MV-4-11 (cell line): Measurements from ENCODE around the gene RFXANK.

Source experiments
- DNase-seq: peaks from one replicate; lab custom pipeline; 2025; lab: John Stamatoyannopoulos, UW

Gene RFXANK

DNA sequence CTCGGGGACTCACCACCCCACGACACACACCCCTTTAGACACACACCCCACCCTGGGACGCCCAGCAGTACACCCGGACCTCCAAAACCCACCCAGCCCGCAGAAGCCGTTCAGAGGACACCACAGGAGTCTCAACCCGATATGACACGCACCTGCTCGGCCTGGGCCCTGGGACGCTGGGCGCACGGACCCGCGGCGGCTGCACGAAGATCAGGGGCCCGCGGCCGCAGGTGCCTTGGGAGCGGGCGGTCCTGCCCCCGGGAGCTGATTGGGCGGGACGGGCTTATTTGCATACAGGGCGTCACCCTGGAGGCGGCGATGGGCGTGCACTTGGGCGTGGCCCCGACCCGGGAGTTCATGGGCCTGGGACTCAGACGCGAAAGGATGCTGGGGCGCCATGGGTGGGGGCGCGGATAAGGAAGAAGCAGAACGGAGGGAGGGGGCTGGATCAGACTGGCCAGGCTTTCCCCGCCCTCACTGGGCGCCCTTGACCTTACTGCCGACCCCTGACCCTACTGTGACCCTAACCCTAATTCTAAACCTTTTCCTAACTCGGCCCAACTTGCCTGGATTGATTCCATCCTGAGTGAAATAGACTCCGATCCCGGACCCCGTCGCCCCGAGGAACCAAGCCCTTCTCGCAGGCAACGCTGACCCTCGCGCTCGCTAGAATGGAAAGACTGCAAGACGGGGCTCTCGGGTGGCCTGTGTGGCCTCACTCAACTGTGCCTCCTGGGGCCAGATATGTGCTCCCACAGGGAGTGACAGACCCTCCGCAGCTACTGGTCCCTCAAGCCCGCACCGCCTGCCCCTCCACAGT is 21.8 kb upstream of the RFXANK start, which contains the start of gene MEF2B:
MEF2B (minus strand) TSS at position 211 of the 820 bp plus-strand sequence. CDS start 19,528 bp downstream, outside the sequence.
- peak; percentile 72 for DNase-seq

DNA sequence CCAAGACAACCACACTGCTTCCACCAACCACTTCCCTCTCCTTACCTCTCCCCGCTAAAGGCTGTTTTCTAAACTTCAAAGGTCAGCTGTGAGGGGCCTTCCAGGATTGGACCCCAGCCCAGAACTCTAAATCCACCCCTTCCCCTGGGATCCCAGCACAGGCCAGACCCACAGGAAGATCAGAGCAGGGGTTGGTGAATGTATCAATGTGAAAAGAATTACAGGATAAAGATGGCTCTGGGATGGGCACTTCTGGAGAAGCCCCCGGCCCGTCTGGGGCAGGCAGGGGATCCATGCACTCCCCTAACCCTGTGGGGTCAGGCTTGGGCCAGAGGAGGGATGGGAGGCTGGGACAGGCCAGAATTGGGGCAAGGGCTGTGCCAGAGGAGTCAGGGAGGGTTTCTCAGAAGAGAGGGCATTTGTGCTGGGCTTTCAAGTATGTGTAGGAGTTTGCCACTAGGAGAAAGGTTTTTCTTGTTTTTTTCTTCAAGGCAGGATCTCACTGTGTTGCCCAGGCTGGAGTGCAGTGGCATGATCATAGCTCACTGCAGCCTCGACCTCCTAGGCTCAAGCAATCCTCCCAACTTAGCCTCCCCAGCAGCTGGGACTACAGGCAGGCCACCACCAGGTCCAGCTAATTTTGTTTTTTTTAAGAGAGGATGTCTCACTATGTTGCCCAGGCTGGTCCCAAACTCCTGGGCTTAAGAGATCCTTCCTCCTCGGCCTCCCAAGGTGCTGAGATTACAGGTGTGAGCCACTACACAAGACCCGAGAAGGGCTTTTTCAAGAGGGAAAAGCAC is 21.0 kb upstream of the RFXANK start:
- no peak for DNase-seq

DNA sequence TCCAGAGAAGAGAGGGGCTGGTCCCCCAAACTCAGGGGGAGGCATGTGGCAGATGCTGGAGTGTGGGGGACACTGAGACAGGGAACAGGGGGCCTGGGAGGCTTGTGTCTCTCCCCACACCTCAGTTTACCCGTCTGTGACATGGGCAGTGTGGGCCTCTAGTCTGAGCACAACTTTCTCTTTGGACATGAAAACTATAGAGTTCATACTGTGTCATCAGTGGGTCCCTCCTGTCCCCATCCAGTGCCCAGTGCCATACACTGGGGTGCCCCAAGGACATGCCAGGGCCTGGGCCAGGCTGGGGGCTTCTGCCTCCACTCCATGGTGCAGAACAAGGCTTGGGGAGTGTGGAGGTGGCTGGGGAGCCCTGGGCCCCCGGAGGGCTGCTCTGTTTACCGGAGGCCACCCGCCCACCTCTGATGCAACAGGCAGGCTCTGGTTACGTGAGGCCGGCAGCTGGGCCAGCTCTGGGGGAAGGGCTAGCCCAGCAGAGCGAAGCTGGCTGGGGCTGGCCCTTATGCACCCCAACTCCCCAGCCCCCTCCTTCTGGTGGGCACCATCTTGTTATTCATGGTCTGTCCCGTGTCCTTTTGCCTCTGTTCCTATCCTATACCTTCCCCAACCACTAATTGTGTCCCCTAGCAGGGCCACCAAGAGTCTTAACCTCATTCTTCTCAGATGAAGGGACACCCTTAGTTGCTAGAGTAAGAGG is 20.1 kb upstream of the RFXANK start:
- DNase-seq, result peak; percentile 74

DNA sequence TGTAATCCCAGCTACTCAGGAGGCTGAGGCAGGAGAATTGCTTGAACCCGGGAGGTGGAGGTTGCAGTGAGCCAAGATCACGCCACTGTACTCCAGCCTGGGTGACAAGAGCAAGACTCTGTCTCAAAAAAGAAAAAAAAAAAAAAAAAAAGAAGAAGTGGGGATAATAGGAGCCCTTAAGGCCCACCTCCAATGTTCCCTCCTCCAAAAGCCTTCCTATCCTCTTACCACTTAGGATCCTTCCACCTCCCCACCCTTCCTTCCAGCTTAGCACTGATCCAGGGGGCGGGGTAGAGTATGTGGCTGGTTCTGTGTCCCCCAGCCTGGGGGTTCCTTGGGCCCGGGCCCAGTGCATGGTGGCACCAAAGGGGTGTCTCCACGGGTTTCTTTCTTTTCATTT is 18.8 kb upstream of the RFXANK start:
- DNase-seq, result peak; percentile 70

DNA sequence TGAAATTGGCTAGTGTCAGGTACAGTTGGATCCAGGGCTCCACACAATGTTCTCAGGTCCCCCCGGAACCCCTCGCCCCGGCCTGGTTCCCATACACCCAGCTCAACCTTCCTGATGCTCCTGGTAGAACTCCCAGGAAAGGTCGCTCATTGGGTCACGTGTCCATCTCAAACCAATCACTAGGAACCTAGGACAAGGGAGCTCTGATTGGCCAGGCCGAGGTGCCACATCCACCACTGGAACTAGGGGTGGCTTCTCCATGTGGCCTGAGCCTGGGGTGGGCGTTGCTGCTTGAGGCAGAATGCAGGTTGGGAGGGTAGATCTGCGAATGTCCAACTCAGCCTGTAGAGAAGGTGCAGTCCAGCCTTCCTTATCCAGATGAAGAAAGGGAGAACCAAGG is 15.1 kb upstream of the RFXANK start:
- no peak for DNase-seq

DNA sequence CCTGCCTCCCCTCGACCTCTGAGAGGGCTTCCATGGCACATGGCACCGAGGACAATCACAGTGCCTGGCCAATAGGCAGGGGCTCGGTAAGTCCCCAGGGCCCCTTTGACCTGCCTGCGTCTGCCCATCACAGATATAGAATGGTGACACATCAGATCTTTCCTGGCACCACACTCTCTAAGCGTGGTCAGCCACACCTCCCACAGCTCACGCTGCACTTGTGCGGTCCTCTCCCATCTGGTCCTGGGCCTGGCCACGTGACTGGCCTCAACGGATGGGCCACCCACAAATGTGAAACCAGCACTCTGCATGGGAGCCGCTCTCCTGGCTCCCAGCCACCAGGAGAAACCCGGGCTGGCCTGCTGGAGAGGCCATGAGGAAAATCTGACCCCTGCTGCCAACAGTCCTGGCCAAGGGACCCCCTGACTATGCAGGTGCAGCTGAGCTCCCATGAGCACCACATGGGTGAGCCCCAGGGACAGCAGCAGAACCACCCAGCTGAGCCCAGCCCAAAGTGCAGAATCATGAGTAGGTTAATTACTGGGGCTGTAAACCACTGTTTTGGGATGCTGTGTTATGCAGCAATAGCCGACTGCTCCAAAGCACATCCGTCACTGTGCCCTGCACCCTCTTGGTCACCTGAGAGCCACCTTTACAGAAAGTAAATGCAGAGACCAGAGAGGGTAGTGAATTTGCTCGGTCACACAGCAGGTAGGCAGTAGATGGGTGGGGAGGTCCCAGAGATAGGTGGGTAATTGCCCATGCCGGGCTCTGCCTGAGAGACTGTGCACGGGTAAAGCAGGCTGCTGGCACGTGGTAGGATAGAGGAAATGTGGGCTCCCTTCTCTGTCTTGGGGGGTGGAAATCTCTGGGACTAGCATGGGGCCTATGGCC is 12.3 kb upstream of the RFXANK start:
- DNase-seq, result peak; percentile 94

DNA sequence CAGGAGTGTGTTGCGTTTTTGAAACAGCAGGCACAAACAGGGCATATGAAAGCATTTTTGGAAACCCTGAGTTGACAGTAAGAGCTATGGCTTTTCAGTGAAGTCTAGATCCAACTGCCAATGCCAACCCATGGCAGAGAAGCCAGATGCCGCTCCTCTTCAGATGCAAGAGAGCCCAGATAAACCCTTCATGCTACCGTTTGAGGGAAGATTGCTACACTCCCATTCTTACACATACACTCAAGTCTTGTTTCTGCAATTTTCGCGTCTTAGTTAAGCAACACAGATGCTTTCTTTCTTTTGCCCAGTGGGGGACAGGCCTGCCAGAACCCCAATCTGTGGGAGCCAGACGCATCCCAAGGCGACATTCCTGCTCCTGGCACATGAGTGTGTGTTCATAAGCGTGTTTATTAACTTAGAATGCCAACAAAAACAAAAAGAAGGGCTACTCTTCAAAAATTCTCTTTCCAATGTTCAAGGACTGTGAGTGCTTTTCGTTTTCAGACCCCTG is 10.5 kb upstream of the RFXANK start:
- peak; percentile 97 for DNase-seq

DNA sequence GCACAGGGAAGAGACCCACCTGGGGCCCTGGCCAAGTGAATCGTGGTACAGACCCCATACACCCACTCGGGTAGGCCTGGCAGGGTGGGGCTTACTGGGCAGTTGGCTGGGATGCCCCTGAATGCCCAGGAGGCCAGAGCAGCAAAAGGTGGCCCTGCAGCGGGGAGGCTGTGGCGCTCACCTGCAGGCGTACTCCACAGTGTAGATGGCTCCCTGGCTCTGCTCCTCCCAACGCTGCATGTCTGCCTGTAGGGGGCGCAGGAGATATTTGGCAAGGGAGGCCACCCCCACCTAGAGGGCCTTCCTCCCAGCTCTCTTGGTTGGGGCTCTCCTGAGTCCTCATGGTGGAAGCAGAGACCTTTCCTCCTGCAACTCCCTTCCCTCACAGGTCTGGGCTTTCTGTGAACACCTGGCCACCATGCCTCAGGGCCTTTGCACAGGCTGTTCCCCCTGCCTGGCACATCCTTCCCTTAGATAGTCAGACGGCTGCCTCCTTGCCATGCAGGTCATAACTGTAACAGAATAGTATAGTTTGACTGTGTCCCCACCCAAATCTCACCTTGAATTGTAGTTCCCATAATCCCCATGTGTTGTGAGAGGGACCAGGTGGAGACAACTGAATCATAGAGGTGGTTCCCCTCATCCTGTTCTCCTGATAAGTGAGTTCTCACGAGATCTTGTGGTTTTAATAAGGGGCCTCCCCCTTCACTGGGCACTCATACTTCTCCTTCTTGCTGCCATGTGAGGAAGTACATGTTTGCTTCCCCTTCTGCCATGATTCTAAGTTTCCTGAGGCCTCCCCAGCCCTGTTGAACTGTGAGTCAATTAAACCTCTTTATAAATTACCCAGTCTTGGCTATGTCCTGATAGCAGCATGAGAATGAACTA is 6.0 kb upstream of the RFXANK start:
- peak; percentile 98 for DNase-seq

DNA sequence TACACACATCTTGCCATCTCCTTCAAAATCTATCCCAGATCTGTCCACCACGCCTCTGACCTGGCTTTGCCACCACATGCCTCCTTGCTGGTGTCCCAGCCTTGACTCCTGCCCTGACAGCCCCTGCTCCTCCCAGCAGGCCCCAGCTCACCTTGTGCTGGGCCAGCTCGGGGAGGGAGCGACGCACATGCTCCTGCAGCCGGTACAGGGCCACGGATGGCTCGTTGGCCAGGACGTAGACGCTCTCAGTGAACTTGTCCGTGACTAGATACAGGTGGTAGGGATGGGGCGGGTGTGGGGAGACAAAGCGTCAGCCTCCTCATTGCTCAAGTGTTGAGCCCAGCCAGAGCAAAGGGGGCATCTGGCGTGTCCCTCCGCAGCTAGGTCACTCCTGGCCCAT is 5.3 kb upstream of the RFXANK start:
- DNase-seq, result no peak

DNA sequence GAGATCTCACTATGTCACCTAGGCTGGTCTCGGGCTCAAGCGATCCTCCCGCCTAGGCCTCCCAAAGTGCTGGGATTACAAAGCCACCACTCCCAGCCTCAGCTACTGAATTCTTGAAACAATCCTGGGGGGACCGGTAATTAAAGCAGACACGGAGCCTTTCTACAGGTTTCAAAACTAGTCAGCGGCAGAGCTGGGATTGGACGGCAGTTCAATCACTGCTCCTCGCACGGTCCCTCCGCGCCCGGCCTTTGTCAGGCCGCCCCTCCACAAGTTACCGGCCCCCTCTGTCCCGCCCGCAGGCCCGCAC is 335 bp upstream of the RFXANK start:
- DNase-seq, result no peak

DNA sequence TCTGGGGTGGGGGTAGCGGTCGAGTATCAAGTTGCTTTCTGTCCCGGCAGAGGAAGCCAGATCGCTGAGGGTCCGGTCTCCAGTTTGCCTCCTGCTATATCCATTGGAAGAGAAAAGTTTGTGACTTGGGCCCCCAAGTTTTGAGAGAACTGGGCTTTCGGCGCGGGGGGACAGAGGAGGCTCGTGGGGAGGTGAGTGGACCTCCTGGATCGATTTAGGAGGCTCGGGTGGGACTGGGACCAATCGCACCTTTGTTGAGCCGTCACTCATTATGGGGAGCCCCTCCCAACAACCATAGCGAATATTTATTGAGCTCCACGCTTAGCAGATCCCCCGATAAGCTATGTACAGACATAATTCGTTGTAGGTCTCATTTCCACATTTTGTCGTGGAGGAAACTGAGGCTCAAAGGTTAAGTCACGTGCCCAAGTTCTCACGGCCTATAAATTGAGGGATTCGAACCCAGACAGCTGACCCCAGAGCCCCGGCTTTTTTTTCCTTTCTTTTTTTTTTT is 909 bp downstream of the RFXANK start:
- no peak for DNase-seq

DNA sequence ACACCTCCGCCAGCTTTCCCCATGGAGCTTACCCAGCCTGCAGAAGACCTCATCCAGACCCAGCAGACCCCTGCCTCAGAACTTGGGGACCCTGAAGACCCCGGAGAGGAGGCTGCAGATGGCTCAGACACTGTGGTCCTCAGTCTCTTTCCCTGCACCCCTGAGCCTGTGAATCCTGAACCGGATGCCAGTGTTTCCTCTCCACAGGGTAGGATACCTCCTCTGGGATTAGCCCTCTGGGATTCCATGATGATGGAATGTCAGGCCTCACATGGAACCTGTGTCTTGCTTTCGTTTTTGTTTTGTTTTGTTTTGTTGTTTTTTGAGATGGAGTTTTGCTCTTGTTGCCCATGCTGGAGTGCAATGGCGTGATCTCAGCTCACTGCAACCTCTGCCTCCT is 1.9 kb downstream of the RFXANK start:
- no peak for DNase-seq

DNA sequence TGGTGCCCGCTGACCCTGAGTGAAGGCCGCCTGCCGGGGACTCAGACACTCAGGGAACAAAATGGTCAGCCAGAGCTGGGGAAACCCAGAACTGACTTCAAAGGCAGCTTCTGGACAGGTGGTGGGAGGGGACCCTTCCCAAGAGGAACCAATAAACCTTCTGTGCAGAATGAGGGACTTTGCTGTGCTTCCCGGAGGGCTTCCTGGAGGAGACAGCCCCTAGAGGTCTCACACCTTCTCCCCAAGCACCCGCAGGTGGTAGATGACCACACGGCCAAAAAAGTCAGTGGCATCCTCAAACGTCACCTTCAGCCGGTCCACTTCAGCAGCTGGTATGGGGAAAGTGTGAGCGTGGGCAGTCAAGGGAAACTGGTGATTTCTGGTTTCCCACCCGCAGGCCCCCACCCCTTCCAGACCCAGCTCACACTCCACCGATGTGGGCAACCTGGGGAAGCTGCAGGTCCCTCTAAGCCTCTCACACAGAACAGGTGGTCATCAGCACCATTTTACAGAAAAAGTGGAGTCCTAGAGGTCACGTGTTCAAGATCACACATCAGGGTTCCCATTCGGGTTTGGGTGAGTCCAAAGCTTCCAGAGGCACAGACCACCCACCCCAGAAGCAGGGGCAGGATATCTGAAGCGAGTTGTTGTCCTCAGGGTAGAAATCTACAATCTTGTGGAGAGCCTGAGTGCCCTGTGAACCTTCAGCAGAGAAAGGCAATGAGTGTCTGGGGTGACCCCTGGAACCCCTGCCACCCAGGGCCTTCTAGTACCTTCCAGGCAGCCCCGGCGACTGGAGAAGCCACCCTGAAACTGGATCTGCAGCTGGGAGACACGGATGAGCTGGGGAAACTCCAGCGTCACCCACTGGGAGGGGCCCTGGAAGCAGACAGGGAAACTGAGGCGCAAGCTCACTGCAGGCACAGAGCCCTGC is 9.9 kb downstream of the RFXANK start:
- no peak for DNase-seq

DNA sequence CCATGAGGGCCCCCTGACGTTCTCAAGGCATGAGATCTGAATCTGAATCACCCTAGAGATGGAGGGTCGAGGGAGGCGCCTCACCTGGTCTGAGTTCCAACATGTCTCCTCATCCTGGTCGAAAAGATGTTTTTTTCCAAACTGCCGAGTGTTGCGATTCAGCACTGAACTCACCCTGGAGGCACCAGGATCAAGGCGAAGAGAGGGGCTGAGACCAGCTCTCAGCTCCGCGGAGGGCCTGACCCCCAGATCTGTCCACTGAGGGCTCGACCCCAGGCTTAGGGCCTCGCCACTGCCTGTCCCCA is 10.6 kb downstream of the RFXANK start:
- DNase-seq, result no peak

DNA sequence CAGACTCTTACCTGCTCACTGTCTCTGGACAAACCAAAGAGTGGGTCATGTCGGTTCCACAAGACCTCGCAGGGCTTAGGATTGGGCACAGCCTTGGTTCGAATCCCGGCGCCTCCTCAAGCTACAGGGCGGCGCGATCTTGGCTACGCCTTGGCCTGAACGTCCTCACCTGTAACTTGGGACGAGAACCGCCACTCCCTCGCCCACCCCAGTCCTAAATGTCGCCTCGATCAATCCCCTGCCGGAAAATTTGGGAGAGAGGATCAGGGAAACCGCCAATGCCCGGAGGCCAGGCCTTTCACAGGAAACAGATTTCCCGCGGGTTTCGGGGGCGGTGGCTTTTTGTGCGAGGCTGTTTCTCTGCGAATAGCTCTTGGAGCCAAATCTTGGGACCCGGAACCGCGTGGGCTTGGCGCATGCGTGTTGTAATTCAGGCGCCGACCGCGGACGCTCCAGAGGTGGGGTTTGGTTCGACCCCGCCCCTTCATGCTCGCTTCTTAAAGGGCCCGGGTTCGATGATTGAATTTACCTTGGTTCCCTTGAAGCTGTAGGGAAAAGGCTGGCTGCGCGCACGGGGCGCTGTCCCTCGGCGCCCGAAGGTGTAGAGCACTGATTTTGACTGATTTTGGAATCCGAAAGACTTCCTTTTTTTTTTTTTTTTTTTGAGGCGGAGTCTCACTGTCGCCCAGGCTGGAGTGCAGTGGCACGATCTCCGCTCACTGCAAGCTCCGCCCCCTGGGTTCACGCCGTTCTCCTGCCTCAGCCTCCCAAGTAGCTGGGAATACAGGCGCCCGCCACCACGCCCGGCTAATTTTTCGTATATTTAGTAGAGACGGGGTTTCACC is 11.2 kb downstream of the RFXANK start, which contains the start of gene NR2C2AP:
NR2C2AP (minus strand) TSS at position 403 of the 845 bp plus-strand sequence; CDS start at position 49, 354 bp downstream.
- peak; percentile 97 for DNase-seq

DNA sequence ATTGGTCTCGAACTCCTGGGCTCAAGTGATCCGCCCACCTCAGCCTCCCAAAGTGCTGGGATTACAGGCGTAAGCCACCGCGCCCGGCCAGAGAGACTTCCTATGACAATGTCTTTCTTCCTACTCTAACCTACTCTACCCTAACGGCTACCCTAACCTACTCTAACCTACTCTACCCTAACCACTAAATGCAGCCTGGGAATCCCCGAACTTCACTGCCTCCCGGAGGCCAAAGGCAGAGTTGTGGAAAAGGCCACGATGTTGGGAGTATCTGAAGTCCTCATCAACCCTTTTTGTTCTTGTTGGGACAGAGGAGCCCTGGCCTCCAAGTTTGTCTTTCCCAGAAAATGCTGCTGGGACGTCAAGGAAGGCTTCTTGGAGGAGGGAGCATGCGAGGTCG is 12.1 kb downstream of the RFXANK start:
- DNase-seq, result no peak

DNA sequence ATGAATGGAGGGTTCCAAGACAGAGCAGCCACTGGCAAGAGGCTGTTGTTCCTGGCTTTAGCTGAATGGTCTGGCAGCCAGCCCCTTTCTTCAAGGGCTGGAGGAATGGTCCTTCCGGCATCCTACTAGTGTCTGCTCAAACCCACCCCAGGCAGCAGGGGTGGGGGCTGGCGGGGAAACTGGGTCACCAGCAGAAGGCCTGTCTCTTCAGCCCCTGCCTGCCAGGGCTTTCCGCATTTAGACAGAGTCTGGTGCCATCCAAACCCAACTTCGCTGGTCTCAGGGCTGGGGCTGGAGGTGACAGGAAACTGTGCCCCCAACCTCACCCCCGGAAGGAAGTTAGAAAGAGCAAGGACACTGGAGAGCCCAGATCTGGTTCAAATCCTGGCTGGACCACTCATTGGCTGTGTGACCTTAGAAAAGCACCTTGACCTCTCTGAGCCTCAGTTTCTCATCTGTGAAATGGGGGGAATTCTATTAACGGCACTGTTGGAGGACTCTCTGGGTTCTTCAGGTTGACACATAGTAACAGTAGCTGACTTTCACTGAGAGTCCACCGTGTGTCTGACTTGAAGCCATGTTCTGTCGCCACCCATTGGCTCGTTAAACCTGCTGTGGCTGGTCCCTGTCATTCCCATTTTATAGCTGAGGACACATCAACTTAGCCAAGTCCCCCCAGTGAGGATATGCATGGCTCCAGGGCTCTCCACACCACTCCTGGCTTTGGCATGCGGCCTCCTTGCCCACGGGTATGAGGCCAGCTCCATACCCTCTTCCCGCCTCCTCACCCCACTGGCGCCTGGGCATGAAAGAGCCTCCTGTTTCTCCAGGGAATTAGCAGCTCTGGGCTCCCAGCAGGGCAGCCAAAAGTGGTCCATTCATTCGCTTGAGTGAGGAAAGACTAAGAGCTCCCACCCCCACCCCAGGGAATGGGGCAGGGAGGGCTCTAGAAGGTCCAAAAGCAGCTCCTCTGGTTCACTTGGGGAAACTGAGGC is 13.7 kb downstream of the RFXANK start:
- DNase-seq, result no peak
